GM12878 (cell line): ENCODE data around the gene ENO2. TPM values are rescaled to one million over a fixed set of nuclear protein-coding genes. Genes with fewer than 3 reads are reported as not detected.
A peak's percentile ranks its signal among the peaks of the same experiment; 100 is the strongest.

ENCODE experiments used
- EP300 ChIP-seq, 2 experiments: fragments of 150-350 bp in 1 of 2; IDR thresholded peaks; 2 replicates each; pipeline ENCODE4 v1.6.1; 2011 to 2012; ENCODE audit warnings: low read depth in 2 of 2, low read length in 2 of 2, borderline replicate concordance in 1 of 2, improper control_type of control experiment in 1 of 2, inconsistent platforms in 1 of 2; ENCODE audit not compliant: control insufficient read depth in 1 of 2
- GABPA ChIP-seq: IDR thresholded peaks from 2 replicates; pipeline ENCODE4 v1.6.1; 2014; ENCODE audit warnings: antibody characterized with exemption, low read depth, mild to moderate bottlenecking, inconsistent platforms
- IKZF2 ChIP-seq, 2 experiments: fragments of 450-650 bp; IDR thresholded peaks; 2 replicates each; pipeline ENCODE4 v1.6.1; 2017; ENCODE audit warnings: mild to moderate bottlenecking in 2 of 2, moderate library complexity in 2 of 2
- MXI1 ChIP-seq: fragments of 150-350 bp; IDR thresholded peaks from 2 replicates; pipeline ENCODE4 v1.6.1; 2011; ENCODE audit warnings: low read depth, mild to moderate bottlenecking, inconsistent platforms, low read length, improper control_type of control experiment
- NFIC ChIP-seq: IDR thresholded peaks from 2 replicates; pipeline ENCODE4 v1.6.1; 2012; ENCODE audit warnings: low read depth, mild to moderate bottlenecking, inconsistent platforms, low read length, moderate library complexity
- POLR2AphosphoS5 ChIP-seq: IDR thresholded peaks from 2 replicates; pipeline ENCODE4 v1.6.1; 2011; ENCODE audit warnings: mild to moderate bottlenecking, low read length, inconsistent platforms
- RAD51 ChIP-seq: fragments of 450-650 bp; IDR thresholded peaks from 2 replicates; pipeline ENCODE4 v1.6.1; 2016; ENCODE audit warnings: moderate library complexity, mild to moderate bottlenecking, inconsistent platforms
- SMAD1 ChIP-seq: fragments of 450-650 bp; IDR thresholded peaks from 2 replicates; pipeline ENCODE4 v1.6.1; 2018; ENCODE audit warnings: mild to moderate bottlenecking, low read depth; ENCODE audit not compliant: partially characterized antibody
- ZNF217 ChIP-seq: fragments of 450-650 bp; IDR thresholded peaks from 2 replicates; pipeline ENCODE4 v1.6.1; 2017; ENCODE audit warnings: antibody characterized with exemption, mild to moderate bottlenecking
- ZNF274 ChIP-seq: IDR thresholded peaks from one replicate; pipeline ENCODE4 v1.8.0; 2011; ENCODE audit not compliant: insufficient read length, insufficient read depth
- polyA plus RNA-seq, 11 experiments: library from polyadenylated mRNA; depleted of rRNA in 4 of 11; unstranded in 6 of 11; stranded (reverse) in 5 of 11; fragments of >200 nt; fragmentation: Nextera tagmentation in 4 of 11; fragmentation: Illumina TruSeq in 1 of 11; extraction: Ambion mirVana in 4 of 11; extraction: Trizol in 1 of 11; gene quantifications; 1 replicate in 1 of 11; 2 replicates in 10 of 11; pipeline versions ENCODE4 v1.2.1 to v1.2.3, GENCODE V29; 2011 to 2016; ENCODE audit warnings: inconsistent platforms in 2 of 11, missing spikeins in 2 of 11, low read depth in 1 of 11
- total RNA-seq, 4 experiments: library from RNA; depleted of rRNA in 3 of 4; stranded (reverse); fragments of >200 nt in 3 of 4; fragmentation: Illumina TruSeq in 1 of 4; extraction: Trizol in 1 of 4; gene quantifications; 2 replicates each; pipeline versions ENCODE4 v1.2.1 to v1.2.3, GENCODE V29; 2013 to 2021
- TF ChIP-seq, protein P1 (sequence below): fragments of 450-650 bp; IDR thresholded peaks from 2 replicates; pipeline ENCODE4 v1.6.1; 2016; ENCODE audit warnings: mild to moderate bottlenecking
- TF ChIP-seq, protein P2 (sequence below): IDR thresholded peaks from 2 replicates; pipeline ENCODE4 v1.6.1; 2012; ENCODE audit warnings: improper control_type of control experiment, low read depth, low read length; ENCODE audit not compliant: insufficient replicate concordance
- TF ChIP-seq, protein P3 (sequence below): fragments of 450-650 bp; conservative IDR thresholded peaks from 2 replicates; pipeline ENCODE4 v1.6.1; 2017; ENCODE audit warnings: mild to moderate bottlenecking, moderate library complexity
- TF ChIP-seq, protein P4 (sequence below): IDR thresholded peaks from 2 replicates; pipeline ENCODE4 v1.6.1; 2011; ENCODE audit warnings: low read depth, low read length, improper control_type of control experiment, borderline replicate concordance
- TF ChIP-seq, protein P5 (sequence below): fragments of 450-650 bp; IDR thresholded peaks from 2 replicates; pipeline ENCODE4 v1.6.1; 2016; ENCODE audit warnings: mild to moderate bottlenecking, moderate library complexity, borderline replicate concordance

The ENO2 gene
- total and polyA plus RNA-seq, 10 of the 15 experiments (the other 5 are each of a cell fraction or from before 2014, with no cell fraction given), result 24.8 to 196 (median 43.1) TPM

DNA sequence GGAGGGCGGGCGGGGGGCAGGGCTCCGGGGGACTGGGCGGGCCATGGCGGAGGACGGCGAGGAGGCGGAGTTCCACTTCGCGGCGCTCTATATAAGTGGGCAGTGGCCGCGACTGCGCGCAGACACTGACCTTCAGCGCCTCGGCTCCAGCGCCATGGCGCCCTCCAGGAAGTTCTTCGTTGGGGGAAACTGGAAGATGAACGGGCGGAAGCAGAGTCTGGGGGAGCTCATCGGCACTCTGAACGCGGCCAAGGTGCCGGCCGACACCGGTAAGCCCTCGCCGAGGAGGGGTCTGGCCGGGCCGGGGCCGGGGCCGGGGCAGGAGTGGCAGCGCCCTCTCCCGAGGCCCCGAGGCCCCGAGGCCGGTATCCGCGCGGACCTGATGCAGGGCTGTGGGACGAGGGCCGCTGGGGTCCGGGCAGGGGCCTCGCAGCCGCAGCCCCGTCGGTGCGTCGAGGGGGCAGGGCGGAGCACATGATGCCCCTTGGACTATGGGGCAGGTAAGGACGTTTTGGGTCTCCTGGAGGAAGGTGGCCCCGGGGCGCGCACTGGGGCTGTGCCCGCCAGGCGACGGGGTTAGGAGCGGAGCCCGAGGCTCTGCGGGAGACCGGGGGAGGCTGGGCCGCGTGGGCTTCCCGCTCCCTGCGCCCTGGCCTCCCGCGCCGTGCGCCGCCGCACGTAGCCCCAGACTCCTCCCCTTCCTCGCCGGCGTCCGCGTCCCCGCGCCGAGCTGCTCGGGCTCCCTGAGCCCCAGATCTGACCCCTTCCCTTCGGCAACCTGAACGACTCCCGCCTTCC, 46.8 kb upstream of the ENO2 start, which contains the start of gene TPI1 (continued):
- peak; percentile 75 for TF ChIP-seq SMAD1
- no peak for TF ChIP-seq EP300 (IDR thresholded peaks at IDR 0.05; ENCODE audit: borderline replicate concordance in 1 of 2, control insufficient read depth in 1 of 2, low read depth in 2 of 2, low read length in 2 of 2)
- TF ChIP-seq, protein P1, sequence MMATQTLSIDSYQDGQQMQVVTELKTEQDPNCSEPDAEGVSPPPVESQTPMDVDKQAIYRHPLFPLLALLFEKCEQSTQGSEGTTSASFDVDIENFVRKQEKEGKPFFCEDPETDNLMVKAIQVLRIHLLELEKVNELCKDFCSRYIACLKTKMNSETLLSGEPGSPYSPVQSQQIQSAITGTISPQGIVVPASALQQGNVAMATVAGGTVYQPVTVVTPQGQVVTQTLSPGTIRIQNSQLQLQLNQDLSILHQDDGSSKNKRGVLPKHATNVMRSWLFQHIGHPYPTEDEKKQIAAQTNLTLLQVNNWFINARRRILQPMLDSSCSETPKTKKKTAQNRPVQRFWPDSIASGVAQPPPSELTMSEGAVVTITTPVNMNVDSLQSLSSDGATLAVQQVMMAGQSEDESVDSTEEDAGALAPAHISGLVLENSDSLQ, result no peak
- TF ChIP-seq RAD51, result no peak
- no peak for TF ChIP-seq IKZF2 (IDR thresholded peaks at IDR 0.05)
- TF ChIP-seq ZNF217, result 0 out of 2 replicates have a peak, but pooled peaks have one; percentile 36
- TF ChIP-seq GABPA, result no peak
- no peak for TF ChIP-seq NFIC
- no peak for TF ChIP-seq ZNF274
- TF ChIP-seq, protein P2, sequence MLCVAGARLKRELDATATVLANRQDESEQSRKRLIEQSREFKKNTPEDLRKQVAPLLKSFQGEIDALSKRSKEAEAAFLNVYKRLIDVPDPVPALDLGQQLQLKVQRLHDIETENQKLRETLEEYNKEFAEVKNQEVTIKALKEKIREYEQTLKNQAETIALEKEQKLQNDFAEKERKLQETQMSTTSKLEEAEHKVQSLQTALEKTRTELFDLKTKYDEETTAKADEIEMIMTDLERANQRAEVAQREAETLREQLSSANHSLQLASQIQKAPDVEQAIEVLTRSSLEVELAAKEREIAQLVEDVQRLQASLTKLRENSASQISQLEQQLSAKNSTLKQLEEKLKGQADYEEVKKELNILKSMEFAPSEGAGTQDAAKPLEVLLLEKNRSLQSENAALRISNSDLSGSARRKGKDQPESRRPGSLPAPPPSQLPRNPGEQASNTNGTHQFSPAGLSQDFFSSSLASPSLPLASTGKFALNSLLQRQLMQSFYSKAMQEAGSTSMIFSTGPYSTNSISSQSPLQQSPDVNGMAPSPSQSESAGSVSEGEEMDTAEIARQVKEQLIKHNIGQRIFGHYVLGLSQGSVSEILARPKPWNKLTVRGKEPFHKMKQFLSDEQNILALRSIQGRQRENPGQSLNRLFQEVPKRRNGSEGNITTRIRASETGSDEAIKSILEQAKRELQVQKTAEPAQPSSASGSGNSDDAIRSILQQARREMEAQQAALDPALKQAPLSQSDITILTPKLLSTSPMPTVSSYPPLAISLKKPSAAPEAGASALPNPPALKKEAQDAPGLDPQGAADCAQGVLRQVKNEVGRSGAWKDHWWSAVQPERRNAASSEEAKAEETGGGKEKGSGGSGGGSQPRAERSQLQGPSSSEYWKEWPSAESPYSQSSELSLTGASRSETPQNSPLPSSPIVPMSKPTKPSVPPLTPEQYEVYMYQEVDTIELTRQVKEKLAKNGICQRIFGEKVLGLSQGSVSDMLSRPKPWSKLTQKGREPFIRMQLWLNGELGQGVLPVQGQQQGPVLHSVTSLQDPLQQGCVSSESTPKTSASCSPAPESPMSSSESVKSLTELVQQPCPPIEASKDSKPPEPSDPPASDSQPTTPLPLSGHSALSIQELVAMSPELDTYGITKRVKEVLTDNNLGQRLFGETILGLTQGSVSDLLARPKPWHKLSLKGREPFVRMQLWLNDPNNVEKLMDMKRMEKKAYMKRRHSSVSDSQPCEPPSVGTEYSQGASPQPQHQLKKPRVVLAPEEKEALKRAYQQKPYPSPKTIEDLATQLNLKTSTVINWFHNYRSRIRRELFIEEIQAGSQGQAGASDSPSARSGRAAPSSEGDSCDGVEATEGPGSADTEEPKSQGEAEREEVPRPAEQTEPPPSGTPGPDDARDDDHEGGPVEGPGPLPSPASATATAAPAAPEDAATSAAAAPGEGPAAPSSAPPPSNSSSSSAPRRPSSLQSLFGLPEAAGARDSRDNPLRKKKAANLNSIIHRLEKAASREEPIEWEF, result no peak
- peak; percentile 99 for TF ChIP-seq POLR2AphosphoS5
- TF ChIP-seq, protein P3, sequence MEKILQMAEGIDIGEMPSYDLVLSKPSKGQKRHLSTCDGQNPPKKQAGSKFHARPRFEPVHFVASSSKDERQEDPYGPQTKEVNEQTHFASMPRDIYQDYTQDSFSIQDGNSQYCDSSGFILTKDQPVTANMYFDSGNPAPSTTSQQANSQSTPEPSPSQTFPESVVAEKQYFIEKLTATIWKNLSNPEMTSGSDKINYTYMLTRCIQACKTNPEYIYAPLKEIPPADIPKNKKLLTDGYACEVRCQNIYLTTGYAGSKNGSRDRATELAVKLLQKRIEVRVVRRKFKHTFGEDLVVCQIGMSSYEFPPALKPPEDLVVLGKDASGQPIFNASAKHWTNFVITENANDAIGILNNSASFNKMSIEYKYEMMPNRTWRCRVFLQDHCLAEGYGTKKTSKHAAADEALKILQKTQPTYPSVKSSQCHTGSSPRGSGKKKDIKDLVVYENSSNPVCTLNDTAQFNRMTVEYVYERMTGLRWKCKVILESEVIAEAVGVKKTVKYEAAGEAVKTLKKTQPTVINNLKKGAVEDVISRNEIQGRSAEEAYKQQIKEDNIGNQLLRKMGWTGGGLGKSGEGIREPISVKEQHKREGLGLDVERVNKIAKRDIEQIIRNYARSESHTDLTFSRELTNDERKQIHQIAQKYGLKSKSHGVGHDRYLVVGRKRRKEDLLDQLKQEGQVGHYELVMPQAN, result peak; percentile 90
- TF ChIP-seq, protein P4, sequence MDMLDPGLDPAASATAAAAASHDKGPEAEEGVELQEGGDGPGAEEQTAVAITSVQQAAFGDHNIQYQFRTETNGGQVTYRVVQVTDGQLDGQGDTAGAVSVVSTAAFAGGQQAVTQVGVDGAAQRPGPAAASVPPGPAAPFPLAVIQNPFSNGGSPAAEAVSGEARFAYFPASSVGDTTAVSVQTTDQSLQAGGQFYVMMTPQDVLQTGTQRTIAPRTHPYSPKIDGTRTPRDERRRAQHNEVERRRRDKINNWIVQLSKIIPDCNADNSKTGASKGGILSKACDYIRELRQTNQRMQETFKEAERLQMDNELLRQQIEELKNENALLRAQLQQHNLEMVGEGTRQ, result no peak
- 0 out of 2 replicates have a peak, but pooled peaks have one; percentile 21 for TF ChIP-seq MXI1
- TF ChIP-seq, protein P5, sequence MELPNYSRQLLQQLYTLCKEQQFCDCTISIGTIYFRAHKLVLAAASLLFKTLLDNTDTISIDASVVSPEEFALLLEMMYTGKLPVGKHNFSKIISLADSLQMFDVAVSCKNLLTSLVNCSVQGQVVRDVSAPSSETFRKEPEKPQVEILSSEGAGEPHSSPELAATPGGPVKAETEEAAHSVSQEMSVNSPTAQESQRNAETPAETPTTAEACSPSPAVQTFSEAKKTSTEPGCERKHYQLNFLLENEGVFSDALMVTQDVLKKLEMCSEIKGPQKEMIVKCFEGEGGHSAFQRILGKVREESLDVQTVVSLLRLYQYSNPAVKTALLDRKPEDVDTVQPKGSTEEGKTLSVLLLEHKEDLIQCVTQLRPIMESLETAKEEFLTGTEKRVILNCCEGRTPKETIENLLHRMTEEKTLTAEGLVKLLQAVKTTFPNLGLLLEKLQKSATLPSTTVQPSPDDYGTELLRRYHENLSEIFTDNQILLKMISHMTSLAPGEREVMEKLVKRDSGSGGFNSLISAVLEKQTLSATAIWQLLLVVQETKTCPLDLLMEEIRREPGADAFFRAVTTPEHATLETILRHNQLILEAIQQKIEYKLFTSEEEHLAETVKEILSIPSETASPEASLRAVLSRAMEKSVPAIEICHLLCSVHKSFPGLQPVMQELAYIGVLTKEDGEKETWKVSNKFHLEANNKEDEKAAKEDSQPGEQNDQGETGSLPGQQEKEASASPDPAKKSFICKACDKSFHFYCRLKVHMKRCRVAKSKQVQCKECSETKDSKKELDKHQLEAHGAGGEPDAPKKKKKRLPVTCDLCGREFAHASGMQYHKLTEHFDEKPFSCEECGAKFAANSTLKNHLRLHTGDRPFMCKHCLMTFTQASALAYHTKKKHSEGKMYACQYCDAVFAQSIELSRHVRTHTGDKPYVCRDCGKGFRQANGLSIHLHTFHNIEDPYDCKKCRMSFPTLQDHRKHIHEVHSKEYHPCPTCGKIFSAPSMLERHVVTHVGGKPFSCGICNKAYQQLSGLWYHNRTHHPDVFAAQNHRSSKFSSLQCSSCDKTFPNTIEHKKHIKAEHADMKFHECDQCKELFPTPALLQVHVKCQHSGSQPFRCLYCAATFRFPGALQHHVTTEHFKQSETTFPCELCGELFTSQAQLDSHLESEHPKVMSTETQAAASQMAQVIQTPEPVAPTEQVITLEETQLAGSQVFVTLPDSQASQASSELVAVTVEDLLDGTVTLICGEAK, result no peak
